ENCODE measurements around the gene CCM2.
A peak's percentile ranks its signal among the peaks of the same experiment; 100 is the strongest.
"Not testable (repeated sequence)": the region's sequence is repeated elsewhere in the genome, so short reads cannot be mapped to it uniquely, and the experiment has no call there.

The CCM2 gene

GRCh38 chr7:45105588-45106188, 105.7 kb downstream of the CCM2 start:
- no peak for DNase-seq

- no peak for DNase-seq
Observed at GRCh38 chr7:45106820-45107219, 106.8 kb downstream of the CCM2 start.

- DNase-seq = no peak
Observed at GRCh38 chr7:45107356-45107755, 107.4 kb downstream of the CCM2 start.

GRCh38 chr7:45108863-45109262, 108.9 kb downstream of the CCM2 start:
- DNase-seq = no peak

GRCh38 chr7:45111298-45112223, 111.6 kb downstream of the CCM2 start, which contains the start of gene TBRG4:
TSS of gene TBRG4 (minus strand) at chr7:45111697. CDS start at chr7:45109237, 2,460 bp downstream.
- DNase-seq = peak; percentile 97

GRCh38 chr7:45112648-45113047, 112.6 kb downstream of the CCM2 start:
- no peak for DNase-seq

- DNase-seq = not testable (repeated sequence)
Observed at GRCh38 chr7:45114257-45114656, 114.3 kb downstream of the CCM2 start.

GRCh38 chr7:45114926-45115325, 114.9 kb downstream of the CCM2 start:
- no peak for DNase-seq

GRCh38 chr7:45116048-45116447, 116.0 kb downstream of the CCM2 start:
- no peak for DNase-seq

- no peak for DNase-seq
Observed at GRCh38 chr7:45117582-45117981, 117.6 kb downstream of the CCM2 start.

GRCh38 chr7:45118292-45118691, 118.3 kb downstream of the CCM2 start:
- no peak for DNase-seq

GRCh38 chr7:45118889-45119331, 118.9 kb downstream of the CCM2 start:
- DNase-seq = no peak

GRCh38 chr7:45119550-45119949, 119.5 kb downstream of the CCM2 start:
- DNase-seq = no peak

- DNase-seq = no peak
Observed at GRCh38 chr7:45122975-45123860, 123.2 kb downstream of the CCM2 start.

- no peak for DNase-seq
Observed at GRCh38 chr7:45123913-45124710, 124.1 kb downstream of the CCM2 start.

- no peak for DNase-seq
Observed at GRCh38 chr7:45125193-45125904, 125.3 kb downstream of the CCM2 start.
